Islet of Langerhans (tissue), 1 donor: ENCODE data around the gene KIAA0232.
A peak's percentile ranks its signal among the peaks of the same experiment; 100 is the strongest.

Source experiments
- FAIRE-seq: peaks from one replicate; lab custom pipeline; 2011; peaks lifted over from hg19 to GRCh38; lab: Jason Lieb, UNC

Gene KIAA0232

GRCh38 chr4:6852582-6852981 is 70.1 kb downstream of the KIAA0232 start:
- no peak for FAIRE-seq

DNA sequence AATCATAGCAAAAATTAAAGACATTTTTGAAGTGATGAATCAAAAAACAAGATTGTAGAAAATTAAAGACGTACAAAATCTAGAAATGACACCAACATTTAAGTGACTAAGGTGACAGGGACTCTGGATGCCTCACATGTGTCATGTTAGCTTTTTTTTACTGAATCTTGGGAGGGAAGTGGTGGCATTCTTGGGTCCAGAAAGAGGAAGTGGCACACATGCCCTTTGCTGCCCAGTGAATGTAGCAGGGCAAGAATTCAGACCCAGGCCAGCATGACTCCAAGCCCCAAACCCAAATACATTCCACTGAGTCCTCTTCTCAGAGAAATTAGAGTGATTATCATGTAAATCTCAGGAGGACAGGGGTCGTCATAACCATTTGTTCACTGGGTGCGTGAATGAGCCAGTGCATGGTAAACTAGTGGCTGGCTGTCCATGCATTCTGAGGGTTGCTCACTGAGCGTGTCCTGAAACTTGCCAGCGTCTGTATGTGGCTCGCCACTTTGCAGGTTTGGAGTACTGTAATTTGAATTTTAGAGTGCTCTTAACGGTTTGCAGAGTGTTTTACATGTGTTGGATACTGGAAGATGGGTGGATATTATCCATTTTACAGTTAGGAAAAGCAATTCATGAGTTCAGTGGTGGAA is 71.7 kb downstream of the KIAA0232 start:
- no peak for FAIRE-seq

DNA sequence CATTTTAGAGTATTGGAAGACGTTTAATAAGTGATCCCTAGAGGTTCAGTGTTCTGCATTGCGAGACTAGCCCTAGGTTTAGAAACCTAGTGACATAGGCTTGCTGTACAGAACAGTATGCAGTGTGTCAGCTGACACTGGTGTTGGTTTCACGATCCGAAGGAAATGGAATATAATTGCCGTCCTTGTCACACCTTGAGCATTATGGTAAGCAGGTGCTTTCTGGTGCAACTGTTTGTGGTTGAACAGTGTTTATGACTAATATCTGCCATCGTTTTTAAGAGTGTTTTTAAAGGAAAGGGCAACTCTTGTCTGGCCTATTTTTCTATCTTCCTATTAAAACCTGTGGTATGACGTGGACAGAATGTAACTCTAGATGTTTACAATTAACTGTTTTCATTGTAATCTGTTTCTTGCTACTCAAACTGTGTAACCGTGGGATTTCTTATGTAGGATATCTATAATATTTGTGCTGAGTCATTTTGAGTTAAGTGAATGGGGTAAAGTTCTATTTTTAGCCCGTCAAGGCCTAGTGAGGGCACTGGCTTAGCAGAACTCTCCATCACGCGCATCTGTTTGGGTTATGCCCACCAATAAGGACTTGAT is 73.3 kb downstream of the KIAA0232 start:
- FAIRE-seq = no peak

GRCh38 chr4:6856391-6856790 is 73.9 kb downstream of the KIAA0232 start:
- no peak for FAIRE-seq

GRCh38 chr4:6857009-6857882 is 74.7 kb downstream of the KIAA0232 start:
- FAIRE-seq = no peak

DNA sequence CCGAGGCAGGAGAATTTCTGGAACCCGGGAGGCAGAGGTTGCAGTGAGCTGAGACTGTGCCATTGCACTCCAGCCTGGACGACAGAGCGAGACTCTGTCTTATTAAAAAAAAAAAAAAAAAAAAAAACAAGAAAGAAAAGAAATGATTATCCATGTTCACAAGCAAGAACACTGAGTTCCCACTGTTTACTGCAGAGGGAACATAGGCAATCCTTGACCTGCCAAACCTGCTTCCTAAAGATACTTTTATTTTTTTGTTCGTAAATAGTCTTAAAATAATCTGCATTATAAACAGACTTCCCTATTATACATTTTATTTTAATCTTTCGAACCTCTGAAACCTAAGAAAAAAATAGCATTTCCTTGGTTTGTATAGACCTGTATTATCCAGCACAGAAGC is 76.5 kb downstream of the KIAA0232 start:
- FAIRE-seq = no peak

- FAIRE-seq = no peak
These were observed 77.0 kb downstream of the KIAA0232 start for GRCh38 chr4:6859543-6859942.

- no peak for FAIRE-seq
These were observed 85.9 kb downstream of the KIAA0232 start for GRCh38 chr4:6868386-6868785.

GRCh38 chr4:6869944-6870343 is 87.4 kb downstream of the KIAA0232 start:
- FAIRE-seq = no peak

DNA sequence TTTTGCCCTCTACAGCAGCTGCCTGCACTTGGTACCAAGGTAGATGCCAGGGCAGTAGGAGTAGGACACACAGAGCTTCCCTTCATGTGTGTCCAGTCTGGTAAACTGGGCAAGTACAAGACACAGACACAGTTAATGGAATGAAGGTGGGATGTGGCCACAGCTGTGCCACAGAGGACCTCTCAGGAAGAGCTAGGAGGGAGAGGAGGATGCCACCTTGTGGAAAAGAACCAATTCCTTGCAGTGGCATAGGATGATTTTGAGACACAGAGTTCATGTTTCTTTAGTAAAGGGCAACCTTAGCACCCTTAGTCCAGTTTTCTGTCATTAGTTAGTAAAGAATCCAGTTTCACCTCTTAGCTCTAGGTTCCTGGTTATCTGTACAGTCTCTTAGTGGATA is 90.8 kb downstream of the KIAA0232 start:
- FAIRE-seq = no peak

DNA sequence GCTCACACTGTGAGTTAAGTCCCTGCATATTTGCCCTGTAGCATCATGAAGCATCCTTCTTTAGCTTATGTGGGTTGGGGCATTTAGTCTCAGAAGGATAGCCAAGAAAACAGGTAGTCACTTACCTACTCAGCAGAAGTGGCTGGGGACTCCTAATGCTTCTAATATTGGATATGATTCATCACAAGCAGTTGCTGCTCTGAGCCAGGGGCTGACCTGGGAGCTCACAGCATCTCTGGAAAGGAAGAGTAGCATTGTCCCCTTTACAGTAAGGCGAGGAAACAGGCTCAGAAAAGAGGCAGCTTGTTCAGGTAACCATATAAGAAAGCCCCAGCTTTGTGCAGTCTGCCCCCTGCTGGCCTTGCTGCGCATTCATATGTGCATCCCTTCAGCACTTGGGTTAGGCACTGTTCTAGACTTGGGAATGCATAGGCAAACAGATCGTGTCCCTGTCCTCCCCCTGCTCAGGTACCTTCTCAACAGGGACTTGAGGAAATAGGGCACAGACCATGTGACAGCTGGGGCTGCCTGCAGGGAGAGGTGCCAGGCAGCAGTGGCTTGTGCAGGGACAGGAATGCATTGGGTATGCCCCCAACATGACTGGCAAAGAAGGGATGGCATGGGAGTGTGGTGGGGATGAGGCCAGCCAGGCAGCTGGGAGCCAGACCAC is 91.4 kb downstream of the KIAA0232 start:
- no peak for FAIRE-seq

GRCh38 chr4:6874981-6875380 is 92.5 kb downstream of the KIAA0232 start:
- FAIRE-seq = no peak

- no peak for FAIRE-seq
These were observed 92.9 kb downstream of the KIAA0232 start for GRCh38 chr4:6875431-6875831.

- no peak for FAIRE-seq
These were observed 93.9 kb downstream of the KIAA0232 start for GRCh38 chr4:6876440-6876839.

- no peak for FAIRE-seq
These were observed 94.5 kb downstream of the KIAA0232 start for GRCh38 chr4:6877067-6877466.

- FAIRE-seq = no peak
These were observed 96.0 kb downstream of the KIAA0232 start for GRCh38 chr4:6878451-6879059.

- no peak for FAIRE-seq
These were observed 98.2 kb downstream of the KIAA0232 start for GRCh38 chr4:6880691-6881090.

DNA sequence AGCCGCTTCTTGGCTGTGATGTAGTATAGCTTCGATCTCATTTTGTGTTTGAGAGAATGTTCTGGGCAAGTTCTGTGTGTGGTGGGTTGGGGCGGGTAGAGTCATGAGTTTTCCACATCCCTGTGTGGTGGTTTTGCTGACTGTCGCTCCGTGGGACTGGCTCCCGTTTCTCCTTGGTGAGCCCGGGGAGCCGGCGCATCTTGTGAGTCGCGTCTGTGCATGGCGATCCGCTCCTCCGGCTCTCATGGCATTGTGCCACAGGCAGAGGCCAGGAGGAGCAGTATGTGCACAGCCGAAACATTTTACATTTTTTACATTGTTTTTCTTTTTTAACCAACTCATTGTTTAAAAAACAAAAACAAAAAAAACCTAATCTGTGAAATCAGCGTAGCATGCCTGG is 99.4 kb downstream of the KIAA0232 start:
- no peak for FAIRE-seq

DNA sequence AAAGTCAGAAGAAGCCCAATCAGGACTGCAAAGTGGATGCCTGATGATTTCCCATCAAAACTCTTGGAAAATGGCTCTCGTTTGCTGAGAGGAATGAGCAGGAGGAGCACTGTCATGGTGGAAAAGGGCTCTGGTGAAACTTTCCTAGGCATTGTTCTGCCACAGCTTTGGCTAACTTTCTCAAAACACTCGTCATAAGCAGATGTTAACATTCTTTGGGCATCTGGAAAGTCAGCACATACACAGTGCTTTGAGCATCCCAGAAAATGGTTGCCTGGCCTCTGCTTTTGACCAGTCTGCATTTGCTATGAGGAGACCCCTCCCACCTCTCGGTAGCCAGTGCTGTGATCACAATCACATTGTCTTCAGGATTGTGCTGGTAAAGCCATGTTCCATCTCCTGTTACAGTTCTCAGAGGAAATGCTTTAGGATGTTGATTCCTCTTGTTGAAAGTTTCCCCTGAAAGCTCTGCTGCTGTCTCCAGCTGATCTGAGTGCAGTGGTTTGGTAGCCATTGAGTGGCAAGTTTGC is 101.9 kb downstream of the KIAA0232 start:
- FAIRE-seq = no peak

DNA sequence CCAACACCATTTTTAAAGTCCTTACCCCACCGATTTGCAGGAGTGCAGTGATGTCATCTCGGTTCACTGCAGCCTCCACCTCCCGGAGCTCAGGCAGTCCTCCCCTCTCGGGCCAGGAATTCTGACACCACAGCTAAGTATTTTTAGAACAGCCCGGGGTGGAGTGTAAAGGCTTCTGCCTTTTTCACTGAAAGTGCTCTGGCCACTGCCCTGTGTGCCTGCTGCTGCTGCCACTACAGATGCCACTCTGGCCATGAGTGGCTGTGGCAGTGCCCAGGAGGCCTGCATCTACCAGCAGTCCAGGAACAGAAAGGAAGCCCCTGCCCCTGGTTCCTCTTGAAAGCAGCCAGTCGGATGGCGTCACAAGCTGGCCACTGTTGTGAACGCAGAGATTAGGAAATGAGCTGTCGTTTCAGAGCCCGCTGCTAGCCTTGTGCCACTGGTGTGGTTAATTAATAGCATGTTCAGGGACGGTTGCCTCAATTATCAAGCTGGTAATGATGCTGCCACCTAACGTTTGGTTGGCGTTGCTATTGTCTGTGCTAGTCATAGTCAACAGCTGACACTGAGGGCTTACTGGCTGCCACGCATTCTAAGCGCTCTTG is 103.5 kb downstream of the KIAA0232 start:
- peak; percentile 84 for FAIRE-seq

DNA sequence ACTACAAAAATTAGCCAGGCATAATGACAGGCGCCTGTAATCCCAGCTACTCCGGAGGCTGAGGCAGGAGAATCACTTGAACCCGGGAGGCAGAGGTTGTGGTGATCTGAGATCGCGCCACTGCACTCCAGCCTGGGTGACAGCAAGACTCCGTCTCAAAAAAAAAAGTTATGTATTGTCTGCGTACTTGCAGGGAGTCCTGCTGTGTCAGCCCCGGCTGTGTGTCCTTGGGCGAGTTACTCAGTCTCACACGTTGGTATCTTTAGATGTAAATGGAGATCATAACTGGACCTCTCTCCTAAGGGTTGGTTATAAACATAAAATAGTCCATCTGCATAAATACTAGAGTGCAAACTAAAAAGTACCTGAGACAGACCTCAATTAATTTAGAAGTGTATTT is 104.4 kb downstream of the KIAA0232 start:
- FAIRE-seq = no peak
